ENCODE results near the gene NLGN2. TPM values are rescaled to one million over a fixed set of nuclear protein-coding genes. Genes with fewer than 3 reads are reported as not detected.
A peak's percentile ranks its signal among the peaks of the same experiment; 100 is the strongest.

Gene NLGN2
- polyA plus RNA-seq, 3 donors: 27.6 to 31.3 (median 29.4) TPM

DNA sequence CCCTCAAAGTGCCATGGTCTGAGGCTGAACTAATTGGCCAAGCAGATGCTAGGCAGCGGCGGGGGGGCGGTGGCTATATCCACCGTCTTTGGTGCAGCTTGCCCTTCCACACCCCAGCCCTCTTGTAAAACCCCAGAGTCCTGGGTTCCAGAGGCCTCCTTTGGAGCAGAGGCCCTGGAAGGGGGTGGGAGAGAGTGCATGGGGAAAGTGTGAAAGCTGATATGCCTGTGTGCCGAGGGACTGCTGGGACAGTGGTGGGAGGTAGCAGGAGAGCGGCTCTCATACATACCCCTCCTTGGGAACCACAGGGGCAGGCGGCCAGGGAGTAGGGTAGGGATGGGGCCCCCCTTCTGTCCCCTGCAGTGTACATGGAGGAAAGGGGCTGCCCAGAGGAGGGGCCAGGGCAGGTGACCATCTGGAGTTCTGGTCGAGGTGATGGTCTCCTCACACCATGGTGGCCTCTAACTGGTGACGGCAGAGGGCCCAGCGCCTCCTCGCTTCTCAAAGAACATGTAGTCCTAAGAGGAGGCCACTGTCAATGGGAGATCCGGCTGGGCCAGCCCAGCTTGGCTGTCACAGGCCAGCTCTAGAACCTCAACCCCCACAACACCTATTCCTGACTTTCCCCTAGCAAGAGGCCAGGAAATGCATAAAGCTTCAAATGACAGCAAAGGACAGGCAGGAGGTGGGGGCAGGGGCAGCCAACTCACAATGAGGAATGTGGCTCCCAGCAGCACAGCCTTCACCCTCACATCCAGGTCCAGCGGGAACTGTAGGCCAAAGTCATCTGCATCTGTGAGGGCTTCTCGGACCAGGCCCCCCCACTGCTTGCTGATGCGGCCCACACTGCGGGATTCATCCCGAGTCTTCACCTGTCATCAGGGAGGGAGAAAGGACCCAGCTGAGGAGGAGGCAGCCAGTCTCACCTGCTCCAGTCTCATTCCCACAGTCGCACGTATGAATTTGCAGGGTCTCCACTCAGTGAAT lies 17.4 kb upstream of the NLGN2 start:
- DNase-seq: no peak

DNA sequence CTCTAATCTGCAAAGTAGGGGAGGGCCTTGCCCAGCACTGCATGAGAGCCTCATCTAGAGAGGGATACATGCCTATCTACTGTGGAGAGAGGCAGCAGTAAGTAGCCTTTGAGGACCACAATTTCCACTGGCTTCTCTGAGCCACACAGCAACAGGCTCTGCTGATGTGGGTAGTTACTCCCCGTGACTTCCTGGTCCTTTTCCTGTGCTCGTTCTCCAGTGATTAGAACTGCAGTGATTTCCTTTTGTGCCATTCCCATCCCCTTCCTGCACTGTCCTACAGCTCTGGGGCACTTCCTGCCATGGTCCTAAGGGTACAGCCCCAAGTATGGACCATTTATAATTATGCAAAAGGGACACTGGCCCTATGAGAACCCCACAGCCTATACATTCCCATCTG lies 16.3 kb upstream of the NLGN2 start:
- DNase-seq: no peak

DNA sequence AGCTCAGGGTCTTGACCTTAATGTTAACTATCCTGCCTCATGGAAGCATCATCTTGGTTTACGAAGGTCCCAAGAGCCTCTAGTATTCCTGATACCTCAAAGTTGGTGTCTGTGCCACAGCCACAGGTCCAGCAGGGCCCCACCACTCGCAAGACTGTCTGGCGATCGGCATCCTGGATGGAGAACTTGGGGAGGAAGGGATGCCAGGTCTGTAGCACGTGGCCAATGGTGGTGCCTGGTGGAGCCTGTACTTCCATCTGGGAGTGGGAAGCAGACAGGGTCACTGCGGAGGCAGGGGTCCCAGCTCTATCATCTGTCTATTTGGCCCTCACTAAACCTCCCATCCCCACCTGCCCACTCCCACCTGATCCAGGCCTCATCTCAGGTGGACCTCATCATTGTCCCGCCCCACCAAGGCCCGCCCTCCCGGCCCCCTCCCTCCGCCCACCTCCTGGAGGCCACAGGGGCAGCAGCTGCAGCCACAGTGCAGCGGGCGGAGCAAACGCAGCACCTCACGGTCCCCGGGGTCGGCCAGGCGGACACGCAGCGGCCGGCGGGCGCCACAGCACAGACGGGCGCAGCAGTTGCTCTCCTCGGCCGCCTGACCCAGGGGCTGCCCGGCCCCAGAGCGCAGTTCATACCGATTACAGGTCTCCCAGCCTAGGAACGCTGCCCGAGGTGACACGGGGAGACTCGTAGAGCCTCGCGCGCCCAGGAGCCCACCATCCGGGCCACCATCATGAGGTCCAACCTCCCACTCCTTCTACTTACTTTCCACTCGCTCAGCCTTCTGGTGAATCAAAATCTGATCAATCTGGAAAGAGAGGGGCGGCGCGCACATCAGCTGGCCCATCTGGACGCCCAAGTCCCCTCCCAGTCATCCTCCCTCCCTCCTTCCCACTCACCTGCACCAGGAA lies 14.7 kb upstream of the NLGN2 start:
- no peak for DNase-seq

DNA sequence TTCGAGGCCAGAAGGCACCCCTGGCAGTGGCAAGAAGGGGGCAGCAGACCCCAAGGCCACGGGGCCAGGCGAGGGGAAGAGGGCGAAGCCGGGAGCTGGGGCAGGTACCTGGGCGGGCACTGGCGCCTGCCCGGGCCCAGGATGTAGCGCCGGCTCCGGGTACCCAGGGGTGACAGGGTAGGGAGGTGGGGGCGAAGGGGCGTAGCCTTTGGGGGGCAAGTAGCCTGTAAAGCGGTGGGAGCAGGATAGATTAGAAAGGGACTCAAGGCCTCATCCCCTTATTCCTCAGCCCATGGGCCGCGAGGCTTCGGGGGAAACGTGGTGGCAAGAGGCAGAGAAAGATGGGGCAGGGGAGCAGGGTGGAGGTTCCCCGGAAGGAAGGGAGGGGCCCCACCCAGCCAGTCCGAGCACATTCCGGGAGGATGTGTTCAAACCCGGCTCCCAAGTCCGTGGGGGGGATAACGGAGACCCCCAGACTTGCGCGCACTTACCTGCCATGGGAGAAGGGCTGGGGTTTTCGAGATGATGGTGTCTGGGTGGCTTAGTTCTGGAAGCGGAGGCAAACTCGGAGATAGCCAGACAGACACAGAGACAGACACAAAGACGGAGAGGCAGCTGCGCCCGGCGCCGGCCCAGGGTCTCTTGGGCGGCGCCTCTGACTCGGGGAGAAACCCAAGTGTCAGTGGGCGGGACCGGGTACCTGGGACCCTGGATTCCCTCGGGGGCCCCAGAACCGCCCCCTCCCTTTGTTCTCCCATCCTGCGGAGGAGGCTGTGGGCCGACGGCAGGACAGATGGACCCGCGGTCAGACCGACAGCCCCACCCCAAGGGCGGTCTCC lies 13.8 kb upstream of the NLGN2 start:
- DNase-seq: no peak

DNA sequence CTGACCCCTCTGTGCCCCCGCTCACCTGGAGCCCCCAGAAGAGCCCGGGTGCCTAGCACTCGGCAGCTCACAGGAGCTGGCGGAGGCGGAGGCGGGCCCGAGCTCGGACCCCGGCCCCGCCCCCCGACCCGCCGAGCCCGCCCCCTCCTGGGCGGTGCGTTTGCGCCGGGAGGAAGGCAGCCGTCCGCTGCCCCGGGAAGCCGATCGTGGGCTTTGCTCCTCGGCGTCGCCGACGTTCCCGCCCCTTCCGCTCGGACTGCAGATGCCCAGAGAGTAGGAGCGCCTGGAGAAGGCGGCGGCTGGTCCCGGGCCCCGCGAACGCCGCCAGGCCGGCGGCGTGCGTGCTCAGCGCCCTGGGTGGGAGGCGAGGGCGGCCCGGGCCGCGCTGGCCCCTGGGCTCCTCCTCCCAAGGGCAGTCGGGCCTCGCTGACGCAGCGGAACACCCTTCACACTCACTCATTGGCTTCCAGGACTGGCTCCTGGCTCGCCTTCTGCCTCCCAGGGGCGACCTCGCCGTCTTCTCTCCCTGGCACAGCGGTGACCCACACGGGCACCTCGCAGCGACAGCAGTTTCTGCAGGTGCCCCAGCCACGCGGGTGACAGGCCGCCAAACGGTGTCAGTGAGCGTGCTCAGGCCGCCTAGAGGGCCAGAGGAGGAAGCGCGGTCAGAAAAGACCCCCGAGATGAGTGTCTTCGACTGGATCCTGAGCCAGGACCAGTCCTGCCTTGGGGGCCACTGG lies 13.0 kb upstream of the NLGN2 start, which contains the start of gene PLSCR3:
TSS of gene PLSCR3 (minus strand) at position 74 of the 740 bp plus-strand sequence. CDS start 415 bp downstream, outside the sequence.
- peak; percentile 84 for DNase-seq

DNA sequence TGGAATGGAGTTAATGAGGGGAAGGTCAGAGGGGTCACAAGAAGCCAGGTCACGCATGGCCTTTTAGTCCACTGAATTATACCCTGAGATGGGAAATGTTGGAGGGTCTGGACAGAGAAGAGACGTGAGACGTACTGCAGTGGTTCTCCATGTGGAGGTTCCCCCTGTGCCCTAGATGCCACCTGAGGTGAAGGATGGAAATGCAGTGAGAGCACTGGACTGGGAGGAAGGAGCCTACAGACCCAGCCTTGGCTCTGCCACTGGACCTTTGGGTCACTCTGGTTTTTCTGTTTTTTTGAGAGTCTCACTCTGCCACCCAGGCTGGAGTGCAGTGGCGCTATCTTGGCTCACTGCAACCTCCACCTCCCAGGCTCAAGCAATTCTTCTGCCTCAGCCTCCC lies 11.5 kb upstream of the NLGN2 start:
- no peak for DNase-seq

DNA sequence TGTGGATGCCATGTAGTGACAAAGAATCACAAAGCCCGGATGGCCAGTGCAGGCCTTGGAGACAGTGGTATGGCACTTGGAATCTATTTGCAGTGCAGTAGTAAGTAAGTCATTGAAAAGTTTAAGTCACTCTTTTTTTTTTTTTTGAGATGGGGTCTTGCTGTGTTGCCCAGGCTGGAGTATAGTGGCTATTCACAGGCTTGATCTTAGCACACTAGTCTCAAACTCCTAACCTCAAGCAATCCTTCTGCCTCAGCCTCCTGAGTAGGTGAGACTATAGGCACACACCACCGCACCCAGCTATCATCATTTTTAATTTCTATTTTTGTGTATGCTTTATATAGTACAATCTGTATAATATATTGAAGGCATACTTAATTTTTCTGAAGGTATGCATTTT lies 9.0 kb upstream of the NLGN2 start:
- no peak for DNase-seq

GRCh38 chr17:7403043-7403726 lies 4.5 kb upstream of the NLGN2 start:
- DNase-seq: no peak

DNA sequence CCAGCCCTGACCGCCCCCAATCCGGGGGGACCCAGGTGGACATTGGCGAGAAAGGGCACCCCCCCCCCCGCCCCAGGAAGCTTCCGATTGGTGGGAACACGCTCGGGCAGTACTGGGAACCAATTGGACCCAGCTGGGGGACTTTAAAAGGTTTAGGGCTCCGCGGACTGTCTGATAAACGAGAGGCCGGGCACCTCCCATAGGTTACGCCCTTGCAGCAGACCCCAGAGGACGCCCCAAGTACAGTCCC lies 4.0 kb upstream of the NLGN2 start:
- no peak for DNase-seq

DNA sequence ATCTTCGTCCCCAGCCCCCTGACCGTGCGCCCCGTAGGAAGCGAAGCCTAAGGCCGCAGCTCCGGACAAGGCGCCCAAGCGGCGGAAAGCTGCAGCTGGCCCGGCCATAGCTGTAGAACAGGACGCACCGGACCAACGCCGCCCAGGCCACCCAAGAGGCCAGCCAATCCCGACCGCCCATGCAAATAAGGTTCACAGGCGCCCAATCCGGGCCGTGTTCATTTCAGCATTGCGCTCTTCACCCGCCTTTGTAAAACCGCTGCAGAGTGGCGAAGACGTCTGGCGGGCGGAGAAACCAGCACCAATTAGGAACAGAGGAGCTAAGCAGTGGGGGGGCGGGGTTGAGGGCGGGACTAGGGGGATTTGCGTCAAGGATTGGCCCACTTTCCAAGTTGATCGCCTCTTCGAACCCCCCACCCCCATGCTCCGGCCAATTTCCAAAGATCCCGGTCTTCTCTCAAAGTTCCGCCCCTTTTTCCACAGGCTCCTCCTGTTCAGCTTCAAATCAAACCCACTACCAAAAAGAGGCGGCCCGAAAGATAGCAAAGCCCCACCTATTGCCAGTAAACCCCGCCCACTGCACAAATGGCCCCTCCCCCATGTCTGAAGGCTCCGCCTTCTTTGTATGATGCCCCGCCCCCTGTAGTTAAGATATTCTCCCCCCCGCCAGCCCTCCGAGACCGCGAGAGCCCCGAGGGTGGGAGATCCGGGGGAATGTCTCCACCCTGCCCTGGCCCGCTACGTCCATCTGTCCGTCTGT lies 3.5 kb upstream of the NLGN2 start, which contains the start of gene TMEM256:
TSS of gene TMEM256 (minus strand) at position 121 of the 760 bp plus-strand sequence. CDS start at position 108, 13 bp downstream.
- peak; percentile 100 for DNase-seq

GRCh38 chr17:7404737-7405349 lies 2.8 kb upstream of the NLGN2 start:
- DNase-seq: no peak

GRCh38 chr17:7405350-7406234 lies 2.1 kb upstream of the NLGN2 start:
- DNase-seq: no peak

DNA sequence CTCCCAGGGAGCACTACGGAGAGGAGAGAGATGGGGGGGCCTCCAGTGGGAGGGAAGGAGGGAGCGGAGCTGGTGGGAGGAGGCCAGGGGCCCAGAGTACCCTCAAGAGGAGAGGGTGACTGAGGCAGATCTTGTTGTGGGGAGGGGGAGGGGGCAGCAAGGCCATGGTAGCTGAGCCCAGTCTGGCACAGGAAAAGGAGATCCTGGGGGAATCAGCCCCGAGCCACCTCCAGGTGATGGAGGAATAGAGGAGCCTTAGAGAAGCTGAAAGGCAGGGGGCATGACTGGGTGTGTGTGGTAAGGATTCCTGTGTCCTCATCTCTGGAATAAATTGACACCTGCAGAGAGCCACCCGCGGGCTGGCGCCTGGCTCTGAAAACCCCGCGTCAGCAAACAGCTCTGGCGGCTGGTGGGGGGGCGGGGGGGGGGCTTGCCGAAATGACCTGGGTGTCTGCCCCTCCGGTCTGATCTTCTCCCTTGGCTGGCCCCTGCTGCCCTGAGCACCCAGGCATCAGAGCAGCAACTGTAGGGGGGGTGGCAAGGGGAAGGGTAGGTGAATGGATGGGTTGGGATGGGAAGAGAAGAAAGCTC lies 1.3 kb upstream of the NLGN2 start:
- no peak for DNase-seq

DNA sequence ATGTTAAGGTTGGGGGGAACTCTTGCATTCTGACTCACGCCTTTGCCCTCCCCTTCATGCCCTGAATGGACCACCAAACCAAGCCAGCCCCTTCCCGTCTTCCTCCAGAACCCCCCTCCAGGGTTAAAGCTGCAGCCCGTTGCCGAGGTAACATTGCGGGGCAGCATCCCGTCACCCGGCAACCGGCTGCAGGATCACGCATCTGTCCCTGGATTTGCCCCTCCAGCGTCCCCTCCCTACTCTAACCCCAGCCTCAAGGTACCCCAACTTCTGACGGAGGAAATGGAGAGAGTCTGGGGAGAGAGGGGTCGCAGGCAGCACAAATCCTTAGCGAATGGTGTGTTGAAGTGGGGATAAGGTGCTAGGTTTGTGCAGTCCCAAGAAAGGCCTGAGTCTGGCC lies 563 bp upstream of the NLGN2 start:
- no peak for DNase-seq

DNA sequence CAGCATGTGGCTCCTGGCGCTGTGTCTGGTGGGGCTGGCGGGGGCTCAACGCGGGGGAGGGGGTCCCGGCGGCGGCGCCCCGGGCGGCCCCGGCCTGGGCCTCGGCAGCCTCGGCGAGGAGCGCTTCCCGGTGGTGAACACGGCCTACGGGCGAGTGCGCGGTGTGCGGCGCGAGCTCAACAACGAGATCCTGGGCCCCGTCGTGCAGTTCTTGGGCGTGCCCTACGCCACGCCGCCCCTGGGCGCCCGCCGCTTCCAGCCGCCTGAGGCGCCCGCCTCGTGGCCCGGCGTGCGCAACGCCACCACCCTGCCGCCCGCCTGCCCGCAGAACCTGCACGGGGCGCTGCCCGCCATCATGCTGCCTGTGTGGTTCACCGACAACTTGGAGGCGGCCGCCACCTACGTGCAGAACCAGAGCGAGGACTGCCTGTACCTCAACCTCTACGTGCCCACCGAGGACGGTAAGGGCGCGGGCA lies 645 bp downstream of the NLGN2 start:
- no peak for DNase-seq

- no peak for DNase-seq
Measured at GRCh38 chr17:7408863-7409262, 1.2 kb downstream of the NLGN2 start.

GRCh38 chr17:7409716-7410115 lies 2.1 kb downstream of the NLGN2 start:
- DNase-seq: no peak

Measured in renal pelvis (tissue), 4 donors.